Trophoblast cell (in vitro differentiated cells and primary cell): ENCODE measurements around the gene PUS1.

Experiments
- DNase-seq, 2 donors: peaks; one replicate each; pipeline ENCODE4 v3.0.0-alpha.2; 2016
- H2AFZ ChIP-seq: 2 replicates; pipeline ENCODE4 v1.6.1; 2013; ENCODE audit warnings: low read length, moderate library complexity, mild to moderate bottlenecking; ENCODE audit not compliant: insufficient read depth, poor library complexity
- H2AK5ac ChIP-seq: 2 replicates; pipeline ENCODE4 v1.6.1; 2013; ENCODE audit warnings: mild to moderate bottlenecking, low read length
- H2BK120ac ChIP-seq: 2 replicates; pipeline ENCODE4 v1.6.1; 2013; ENCODE audit warnings: low read length, mild to moderate bottlenecking, moderate library complexity; ENCODE audit not compliant: insufficient read depth, poor library complexity
- H2BK12ac ChIP-seq: 2 replicates; pipeline ENCODE4 v1.6.1; 2013; ENCODE audit warnings: mild to moderate bottlenecking, low read length, moderate library complexity
- H2BK5ac ChIP-seq: 2 replicates; pipeline ENCODE4 v1.6.1; 2013; ENCODE audit warnings: low read length, low read depth, moderate library complexity, mild to moderate bottlenecking; ENCODE audit not compliant: poor library complexity
- H3K14ac ChIP-seq: 2 replicates; pipeline ENCODE4 v1.6.1; 2013; ENCODE audit warnings: mild to moderate bottlenecking, low read length
- H3K18ac ChIP-seq: 2 replicates; pipeline ENCODE4 v1.6.1; 2013; ENCODE audit warnings: mild to moderate bottlenecking, low read length
- H3K23ac ChIP-seq: 2 replicates; pipeline ENCODE4 v1.6.1; 2013; ENCODE audit warnings: low read length
- H3K27ac ChIP-seq: 2 replicates; pipeline ENCODE4 v1.5.1; 2013; ENCODE audit warnings: low read depth, mild to moderate bottlenecking, inconsistent platforms, low read length, moderate library complexity
- H3K27me3 ChIP-seq: 2 replicates; pipeline ENCODE4 v1.6.1; 2013; ENCODE audit warnings: inconsistent platforms, mild to moderate bottlenecking, low read length, moderate library complexity; ENCODE audit not compliant: insufficient read depth
- H3K36me3 ChIP-seq, 2 experiments: 1 replicate in 1 of 2; 2 replicates in 1 of 2; pipeline ENCODE4 v1.6.1; 2013; ENCODE audit warnings: low read length in 2 of 2, mild to moderate bottlenecking in 2 of 2, moderate library complexity in 1 of 2; ENCODE audit not compliant: insufficient read depth in 2 of 2, control insufficient read depth in 1 of 2
- H3K4ac ChIP-seq: 2 replicates; pipeline ENCODE4 v1.6.1; 2013; ENCODE audit warnings: low read depth, mild to moderate bottlenecking, low read length, moderate library complexity
- H3K4me1 ChIP-seq, 2 experiments: 1 replicate in 1 of 2; 2 replicates in 1 of 2; pipeline ENCODE4 v1.6.1; 2013; ENCODE audit warnings: low read length in 2 of 2, mild to moderate bottlenecking in 2 of 2, moderate library complexity in 1 of 2; ENCODE audit not compliant: insufficient read depth in 2 of 2, control insufficient read depth in 1 of 2
- H3K4me2 ChIP-seq: 2 replicates; pipeline ENCODE4 v1.6.1; 2013; ENCODE audit warnings: inconsistent platforms, mild to moderate bottlenecking, low read length, moderate library complexity
- H3K4me3 ChIP-seq: 2 replicates; pipeline ENCODE4 v1.5.1; 2013; ENCODE audit warnings: mild to moderate bottlenecking, low read depth, low read length, inconsistent platforms
- H3K79me1 ChIP-seq: one replicate; pipeline ENCODE4 v1.6.1; 2013; ENCODE audit warnings: low read length
- H3K79me2 ChIP-seq: 2 replicates; pipeline ENCODE4 v1.6.1; 2013; ENCODE audit warnings: low read length, mild to moderate bottlenecking; ENCODE audit not compliant: control insufficient read depth, insufficient read depth, poor library complexity
- H3K9ac ChIP-seq: 2 replicates; pipeline ENCODE4 v1.6.1; 2013; ENCODE audit warnings: mild to moderate bottlenecking, low read length
- H3K9me3 ChIP-seq: 2 replicates; pipeline ENCODE4 v1.6.1; 2013; ENCODE audit warnings: low read depth, mild to moderate bottlenecking, control low read depth, inconsistent platforms, low read length; ENCODE audit not compliant: insufficient read depth
- H4K12ac ChIP-seq: 2 replicates; pipeline ENCODE4 v1.6.1; 2013; ENCODE audit warnings: low read depth, mild to moderate bottlenecking, low read length, moderate library complexity
- H4K8ac ChIP-seq: 2 replicates; pipeline ENCODE4 v1.6.1; 2013; ENCODE audit warnings: low read depth, mild to moderate bottlenecking, low read length, moderate library complexity
- H4K91ac ChIP-seq: one replicate; pipeline ENCODE4 v1.6.1; 2013; ENCODE audit warnings: low read depth, mild to moderate bottlenecking, low read length, moderate library complexity
- WGBS: extraction: QIAGEN DNeasy Blood & Tissue Kit; methylation state at CpG from one replicate; pipeline ENCODE4 v1.1.7; 2013; ENCODE audit warnings: missing lambda C conversion rate; ENCODE audit not compliant: insufficient read length, insufficient coverage; ENCODE audit errors: extremely low coverage; 5-methylcytosine and 5-hydroxymethylcytosine counted together

PUS1 gene

DNA sequence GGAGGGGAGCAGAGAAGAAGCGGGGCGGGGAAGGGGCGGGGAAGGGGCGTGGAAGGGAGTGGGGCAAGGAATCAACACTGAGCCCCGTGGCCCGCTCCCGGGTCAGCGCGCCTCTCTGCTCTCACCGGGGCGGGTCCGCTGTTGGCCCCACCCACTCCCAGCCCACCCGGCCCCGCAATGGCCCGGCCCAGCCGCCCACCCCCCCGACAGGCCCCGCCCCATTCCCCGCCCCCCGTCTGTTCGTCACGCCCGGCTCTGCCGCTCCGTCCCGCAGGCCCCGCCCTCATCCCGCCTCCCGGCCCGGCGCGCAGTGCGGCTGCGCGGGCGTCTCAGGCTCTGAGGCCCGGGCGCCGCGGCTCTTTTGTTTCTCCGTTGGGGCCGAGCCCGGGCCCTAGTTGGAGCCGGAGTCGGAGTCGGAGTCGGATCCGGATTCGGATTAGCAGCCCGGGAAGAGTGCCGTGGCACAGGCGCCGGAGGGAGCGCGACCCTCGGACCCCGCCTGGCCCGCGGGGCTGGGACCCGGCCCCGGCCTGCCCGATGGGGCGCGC lies 34.7 kb upstream of the PUS1 start, which contains the start of gene ULK1:
Gene ULK1 (plus strand): TSS at position 310 of the 548 bp plus-strand sequence. CDS start 380 bp downstream, outside the sequence.
- Histone ChIP-seq H3K4ac (peak within 1 kb of the TSS; percentile 65), H3K4me3 (peak within 1 kb of the TSS; percentile 83), H3K27me3 (no peaks in the 10 kb centered on the region), H2AK5ac (no peak within 1 kb of the TSS), H3K4me2 (peak within 1 kb of the TSS; percentile 77), H3K36me3 (peaks cover 15 to 16% of the 10 kb centered on the region in 2 experiments), H3K27ac (no peak within 1 kb of the TSS), H4K8ac (peak within 1 kb of the TSS; percentile 92), H3K18ac (peak within 1 kb of the TSS; percentile 90), H4K12ac (peak within 1 kb of the TSS; percentile 93), H3K23ac (no peak within 1 kb of the TSS), H3K9ac (peak within 1 kb of the TSS; percentile 97), H3K4me1 (peaks cover 11 to 17% of the 10 kb centered on the region in 2 experiments), H2AFZ (peak within 1 kb of the TSS; percentile 79), H3K79me1 (peaks cover 14% of the 10 kb centered on the region), H2BK5ac (peak within 1 kb of the TSS; percentile 89), H2BK12ac (no peak within 1 kb of the TSS), H3K79me2 (peaks cover 22% of the 10 kb centered on the region), H3K14ac (peak within 1 kb of the TSS; percentile 91), H2BK120ac (peak within 1 kb of the TSS; percentile 61), H3K9me3 (no peaks in the 10 kb centered on the region), H4K91ac (peak within 1 kb of the TSS; percentile 90)
- WGBS = no CpG with 5 or more reads among the region's 64 CpGs
- peak; percentile 92 to 97 for DNase-seq

DNA sequence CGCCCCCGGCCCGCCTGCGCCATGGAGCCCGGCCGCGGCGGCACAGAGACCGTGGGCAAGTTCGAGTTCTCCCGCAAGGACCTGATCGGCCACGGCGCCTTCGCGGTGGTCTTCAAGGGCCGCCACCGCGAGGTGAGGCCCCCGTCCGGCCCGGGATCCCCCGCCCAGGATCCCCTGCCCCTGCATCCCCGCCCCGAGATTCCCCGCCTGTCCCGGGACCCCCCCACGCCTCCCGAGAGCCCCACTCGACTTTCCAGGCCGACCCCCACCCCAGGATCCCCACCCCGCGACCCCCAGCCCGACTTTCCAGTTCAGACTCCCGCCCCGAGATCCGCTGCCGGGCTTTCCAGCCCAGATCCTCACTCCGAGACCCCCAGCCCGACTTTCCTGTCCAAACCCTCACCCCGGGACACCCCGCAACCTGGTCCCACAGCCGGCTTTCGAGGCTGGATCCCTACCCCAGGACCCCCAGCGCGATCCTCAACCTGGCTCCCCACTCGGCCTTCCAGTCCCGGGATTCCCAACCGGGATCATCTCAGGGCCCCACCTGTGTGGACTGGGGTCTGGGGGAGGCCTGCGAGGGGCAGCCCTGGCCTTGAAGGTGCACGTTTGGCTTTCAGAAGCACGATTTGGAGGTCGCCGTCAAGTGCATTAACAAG lies 34.0 kb upstream of the PUS1 start:
- peak overlapping the region; percentile 65 for H3K4ac ChIP-seq
- peak overlapping the region; percentile 84 for H3K9ac ChIP-seq
- no peak overlapping the region for H2BK12ac ChIP-seq
- no peak overlapping the region for H2AFZ ChIP-seq
- peaks cover 15% of the 10 kb centered on the region for H3K79me1 ChIP-seq
- peak overlapping the region; percentile 69 for H3K18ac ChIP-seq
- peaks cover 11 to 17% of the 10 kb centered on the region in 2 experiments for H3K4me1 ChIP-seq
- peak overlapping the region; percentile 61 for H2BK120ac ChIP-seq
- WGBS = no CpG with 5 or more reads among the region's 54 CpGs
- peak overlapping the region; percentile 79 for H3K4me3 ChIP-seq
- peaks cover 15 to 18% of the 10 kb centered on the region in 2 experiments for H3K36me3 ChIP-seq
- peak overlapping the region; percentile 6 for H3K14ac ChIP-seq
- H4K8ac ChIP-seq = no peak overlapping the region
- H3K23ac ChIP-seq = no peak overlapping the region
- H4K12ac ChIP-seq = no peak overlapping the region
- no peak overlapping the region for H3K27ac ChIP-seq
- no peak overlapping the region for H2AK5ac ChIP-seq
- peak overlapping the region; percentile 47 for H2BK5ac ChIP-seq
- peaks cover 23% of the 10 kb centered on the region for H3K79me2 ChIP-seq
- peak overlapping the region; percentile 52 for H4K91ac ChIP-seq
- no peaks in the 10 kb centered on the region for H3K27me3 ChIP-seq
- no peak for DNase-seq
- H3K9me3 ChIP-seq = no peaks in the 10 kb centered on the region
- peak overlapping the region; percentile 77 for H3K4me2 ChIP-seq

DNA sequence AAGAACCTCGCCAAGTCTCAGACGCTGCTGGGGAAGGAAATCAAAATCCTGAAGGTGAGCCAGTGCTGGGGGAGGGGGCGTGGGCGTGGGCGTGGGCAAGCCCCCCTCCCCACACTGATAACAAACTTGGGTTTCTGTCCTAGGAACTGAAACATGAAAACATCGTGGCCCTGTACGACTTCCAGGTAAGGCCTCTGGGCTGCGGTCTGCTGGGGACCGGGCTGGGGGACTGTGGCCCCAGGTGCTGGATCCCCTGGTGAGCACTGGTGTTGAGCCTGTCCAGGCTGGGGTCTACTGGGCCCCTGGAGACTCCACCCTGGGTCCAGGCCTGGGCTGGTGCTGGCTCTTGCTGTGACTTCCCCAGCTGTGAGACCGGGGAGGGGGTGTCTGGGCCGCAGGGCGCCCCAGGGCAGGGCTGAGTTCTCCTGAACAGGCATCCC lies 33.4 kb upstream of the PUS1 start:
- Histone ChIP-seq H3K4me3 (peak overlapping the region; percentile 79), H3K9me3 (no peaks in the 10 kb centered on the region), H3K9ac (peak overlapping the region; percentile 81), H2AK5ac (no peak overlapping the region), H2BK120ac (peak overlapping the region; percentile 61), H3K79me2 (peaks cover 23% of the 10 kb centered on the region), H3K4me1 (peaks cover 16 to 23% of the 10 kb centered on the region in 2 experiments), H3K27me3 (no peaks in the 10 kb centered on the region), H3K36me3 (peaks cover 15 to 21% of the 10 kb centered on the region in 2 experiments), H3K14ac (peak overlapping the region; percentile 6), H4K12ac (no peak overlapping the region), H3K79me1 (peaks cover 15% of the 10 kb centered on the region), H2AFZ (no peak overlapping the region), H3K27ac (peak overlapping the region; percentile 50), H2BK12ac (no peak overlapping the region), H3K4me2 (peak overlapping the region; percentile 77), H4K8ac (peak overlapping the region; percentile 5), H4K91ac (peak overlapping the region; percentile 39), H3K18ac (peak overlapping the region; percentile 69), H3K23ac (no peak overlapping the region), H3K4ac (peak overlapping the region; percentile 5), H2BK5ac (peak overlapping the region; percentile 47)
- DNase-seq = no peak
- no CpG with 5 or more reads among the region's 12 CpGs for WGBS

DNA sequence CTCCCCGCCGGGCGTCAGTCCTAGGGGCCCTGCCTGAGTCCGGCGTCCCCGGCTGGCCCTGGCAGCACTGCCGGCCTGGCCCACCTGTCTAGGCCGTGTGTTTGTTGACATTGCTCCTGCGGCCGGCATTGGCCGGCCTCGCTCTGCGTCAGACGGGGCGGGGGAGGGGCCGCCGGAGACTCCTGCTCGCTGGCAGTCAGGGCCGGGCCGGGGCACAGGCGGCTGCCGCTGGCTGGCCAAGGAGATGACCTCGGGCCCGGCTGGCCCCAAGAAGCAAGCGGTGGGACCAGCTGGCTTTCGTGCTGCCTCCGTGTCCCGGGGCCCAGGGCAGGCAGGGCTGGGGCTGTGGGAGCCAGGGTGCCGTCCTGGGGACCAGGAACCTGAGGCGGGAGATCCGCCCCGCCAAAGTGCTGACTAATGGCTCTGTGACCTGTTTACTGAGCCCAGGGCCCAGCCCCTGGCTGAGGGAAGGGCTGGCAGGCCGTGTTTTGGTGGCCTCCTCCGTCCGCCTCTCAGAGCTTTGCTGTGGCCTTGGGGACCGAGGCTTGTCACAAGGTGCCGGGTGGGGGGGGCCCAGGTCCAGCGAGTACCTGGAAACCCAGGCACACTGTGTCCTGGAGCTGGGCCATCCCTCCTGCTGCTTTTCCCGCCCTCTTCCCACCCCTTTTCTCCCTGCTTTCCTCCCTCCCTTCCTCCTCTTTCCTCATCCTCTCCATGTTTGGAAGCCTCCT lies 32.8 kb upstream of the PUS1 start:
- no peaks in the 10 kb centered on the region for H3K9me3 ChIP-seq
- peak overlapping the region; percentile 79 for H4K8ac ChIP-seq
- H3K79me1 ChIP-seq = peaks cover 15% of the 10 kb centered on the region
- peak overlapping the region; percentile 91 for H3K18ac ChIP-seq
- H2BK12ac ChIP-seq = peak overlapping the region; percentile 39
- peak overlapping the region; percentile 49 for H2BK120ac ChIP-seq
- DNase-seq = peak; percentile 82 to 83
- peak overlapping the region; percentile 81 for H3K14ac ChIP-seq
- H2AFZ ChIP-seq = peak overlapping the region; percentile 72
- H3K9ac ChIP-seq = peak overlapping the region; percentile 14
- peak overlapping the region; percentile 69 for H2AK5ac ChIP-seq
- no CpG with 5 or more reads among the region's 39 CpGs for WGBS
- H3K79me2 ChIP-seq = peaks cover 23% of the 10 kb centered on the region
- peak overlapping the region; percentile 79 for H3K4me3 ChIP-seq
- peak overlapping the region; percentile 48 for H3K27ac ChIP-seq
- H4K12ac ChIP-seq = peak overlapping the region; percentile 1
- H3K4ac ChIP-seq = peak overlapping the region; percentile 24
- H3K4me1 ChIP-seq = peaks cover 17 to 23% of the 10 kb centered on the region in 2 experiments
- peak overlapping the region; percentile 35 for H2BK5ac ChIP-seq
- no peaks in the 10 kb centered on the region for H3K27me3 ChIP-seq
- H3K4me2 ChIP-seq = peak overlapping the region; percentile 77
- H3K23ac ChIP-seq = no peak overlapping the region
- H3K36me3 ChIP-seq = peaks cover 15 to 22% of the 10 kb centered on the region in 2 experiments
- peak overlapping the region; percentile 7 for H4K91ac ChIP-seq
